Neural crest cell (in vitro differentiated cells): ENCODE data around the gene CADM1. TPM values are rescaled to one million over a fixed set of nuclear protein-coding genes. Genes with fewer than 3 reads are reported as not detected.

ENCODE experiments used
- DNase-seq: peaks from one replicate; pipeline ENCODE4 v3.0.0; 2021; ENCODE audit warnings: low read depth, mixed read lengths, low spot score
- H3K27ac Mint-ChIP-seq: one replicate; pipeline ENCODE4 v1.8.0; 2021; ENCODE audit warnings: mild to moderate bottlenecking, mixed read lengths; ENCODE audit not compliant: unreplicated experiment
- H3K27me3 Mint-ChIP-seq: 2 replicates; pipeline ENCODE4 v1.8.0; 2021; ENCODE audit warnings: low read depth, mild to moderate bottlenecking, mixed read lengths
- H3K36me3 Mint-ChIP-seq: 2 replicates; pipeline ENCODE4 v1.8.0; 2021; ENCODE audit warnings: low read depth, mild to moderate bottlenecking, mixed read lengths
- H3K4me1 Mint-ChIP-seq: 2 replicates; pipeline ENCODE4 v1.8.0; 2021; ENCODE audit warnings: mixed read lengths
- H3K4me3 Mint-ChIP-seq: one replicate; pipeline ENCODE4 v1.8.0; 2021; ENCODE audit warnings: mild to moderate bottlenecking, mixed read lengths
- H3K9me3 Mint-ChIP-seq: 2 replicates; pipeline ENCODE4 v1.8.0; 2021; ENCODE audit warnings: mixed read lengths
- total RNA-seq: library from RNA; stranded (reverse); gene quantifications from 2 replicates; pipeline ENCODE4 v1.2.1, GENCODE V29; 2021
- TF ChIP-seq, protein P1 (sequence below): fragments of 200-600 bp; sonication (generic); conservative IDR thresholded peaks from 2 replicates; pipeline ENCODE4 v1.5.0; 2021; ENCODE audit warnings: antibody characterized with exemption, mild to moderate bottlenecking

Gene CADM1
- total RNA-seq, 1 donor from 2014 or later, result 112 TPM

DNA sequence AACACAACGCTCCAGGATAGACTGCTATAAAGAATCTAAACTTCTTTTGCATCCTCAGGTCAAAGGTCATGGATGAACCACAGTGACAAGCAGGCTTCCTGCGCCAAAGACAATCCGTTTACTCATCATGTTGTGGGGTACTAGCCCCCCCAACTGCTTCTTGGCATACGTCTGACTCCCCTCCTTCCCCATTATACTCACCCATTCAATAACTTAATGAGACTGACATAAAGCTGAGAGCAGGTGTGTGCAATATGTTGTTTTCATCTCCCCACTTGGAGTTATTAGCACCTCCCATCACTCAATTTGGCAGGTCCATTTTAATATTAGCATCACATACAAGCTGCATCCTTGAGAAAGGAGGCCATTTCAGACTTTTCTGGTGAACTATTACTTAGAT is 157.1 kb downstream of the CADM1 start:
- no peak overlapping the region for H3K4me3 Mint-ChIP-seq

DNA sequence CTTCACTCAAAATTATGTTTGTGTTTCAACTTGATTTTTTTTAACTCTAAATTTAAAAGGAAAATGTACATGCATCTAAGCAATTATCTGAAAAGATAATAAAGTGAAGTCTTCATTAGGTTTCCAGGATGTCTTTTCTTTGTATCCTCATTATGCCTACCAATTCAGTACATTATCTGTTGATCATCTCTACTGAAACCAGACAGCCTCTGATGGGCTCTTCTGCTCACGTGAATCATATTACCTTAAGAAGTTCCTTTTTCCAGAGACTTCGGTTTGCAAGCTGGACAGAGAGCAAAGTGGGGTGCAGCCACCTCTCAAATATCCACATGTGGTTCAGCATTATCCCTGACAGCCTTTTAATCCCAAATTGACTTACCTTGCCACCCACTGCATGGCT is 158.4 kb downstream of the CADM1 start:
- Mint-ChIP-seq H3K27ac (no peak overlapping the region), H3K27me3 (no peaks in the 10 kb centered on the region), H3K4me1 (peaks cover 26% of the 10 kb centered on the region), H3K36me3 (no peaks in the 10 kb centered on the region), H3K9me3 (no peaks in the 10 kb centered on the region), H3K4me3 (no peak overlapping the region)
- TF ChIP-seq, protein P1, sequence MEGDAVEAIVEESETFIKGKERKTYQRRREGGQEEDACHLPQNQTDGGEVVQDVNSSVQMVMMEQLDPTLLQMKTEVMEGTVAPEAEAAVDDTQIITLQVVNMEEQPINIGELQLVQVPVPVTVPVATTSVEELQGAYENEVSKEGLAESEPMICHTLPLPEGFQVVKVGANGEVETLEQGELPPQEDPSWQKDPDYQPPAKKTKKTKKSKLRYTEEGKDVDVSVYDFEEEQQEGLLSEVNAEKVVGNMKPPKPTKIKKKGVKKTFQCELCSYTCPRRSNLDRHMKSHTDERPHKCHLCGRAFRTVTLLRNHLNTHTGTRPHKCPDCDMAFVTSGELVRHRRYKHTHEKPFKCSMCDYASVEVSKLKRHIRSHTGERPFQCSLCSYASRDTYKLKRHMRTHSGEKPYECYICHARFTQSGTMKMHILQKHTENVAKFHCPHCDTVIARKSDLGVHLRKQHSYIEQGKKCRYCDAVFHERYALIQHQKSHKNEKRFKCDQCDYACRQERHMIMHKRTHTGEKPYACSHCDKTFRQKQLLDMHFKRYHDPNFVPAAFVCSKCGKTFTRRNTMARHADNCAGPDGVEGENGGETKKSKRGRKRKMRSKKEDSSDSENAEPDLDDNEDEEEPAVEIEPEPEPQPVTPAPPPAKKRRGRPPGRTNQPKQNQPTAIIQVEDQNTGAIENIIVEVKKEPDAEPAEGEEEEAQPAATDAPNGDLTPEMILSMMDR, result no peak
- DNase-seq, result no peak

More for the DNA sequence above, 157.1 kb downstream of the CADM1 start:
- Mint-ChIP-seq H3K27ac (no peak overlapping the region), H3K4me1 (peaks cover 35% of the 10 kb centered on the region), H3K9me3 (no peaks in the 10 kb centered on the region), H3K27me3 (no peaks in the 10 kb centered on the region), H3K36me3 (no peaks in the 10 kb centered on the region)
- TF ChIP-seq, protein P1, result no peak
- DNase-seq, result no peak

DNA sequence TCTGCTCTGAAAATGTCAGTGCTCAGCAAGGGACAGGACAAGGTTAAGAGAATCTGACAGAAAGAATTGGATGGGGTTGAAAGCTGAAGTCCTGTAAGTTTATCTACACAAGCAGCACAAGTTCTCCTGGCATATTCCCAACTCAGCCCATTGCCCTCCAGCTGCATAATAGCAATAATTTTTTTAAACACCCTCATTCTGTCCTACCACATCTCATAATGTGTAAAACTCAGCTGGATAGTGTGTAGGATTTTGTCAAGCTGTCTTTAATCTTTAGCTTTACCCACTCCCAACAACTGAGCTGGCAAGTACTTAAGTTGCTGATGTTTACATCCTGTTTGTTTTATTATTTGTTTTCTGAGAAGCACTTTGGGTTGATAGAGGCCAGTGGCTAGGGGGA is 158.9 kb downstream of the CADM1 start:
- TF ChIP-seq, protein P1, result no peak
- peaks cover 26% of the 10 kb centered on the region for H3K4me1 Mint-ChIP-seq
- H3K9me3 Mint-ChIP-seq, result no peaks in the 10 kb centered on the region
- no peaks in the 10 kb centered on the region for H3K36me3 Mint-ChIP-seq
- DNase-seq, result no peak
- H3K27me3 Mint-ChIP-seq, result no peaks in the 10 kb centered on the region
- no peak overlapping the region for H3K27ac Mint-ChIP-seq
- no peak overlapping the region for H3K4me3 Mint-ChIP-seq

DNA sequence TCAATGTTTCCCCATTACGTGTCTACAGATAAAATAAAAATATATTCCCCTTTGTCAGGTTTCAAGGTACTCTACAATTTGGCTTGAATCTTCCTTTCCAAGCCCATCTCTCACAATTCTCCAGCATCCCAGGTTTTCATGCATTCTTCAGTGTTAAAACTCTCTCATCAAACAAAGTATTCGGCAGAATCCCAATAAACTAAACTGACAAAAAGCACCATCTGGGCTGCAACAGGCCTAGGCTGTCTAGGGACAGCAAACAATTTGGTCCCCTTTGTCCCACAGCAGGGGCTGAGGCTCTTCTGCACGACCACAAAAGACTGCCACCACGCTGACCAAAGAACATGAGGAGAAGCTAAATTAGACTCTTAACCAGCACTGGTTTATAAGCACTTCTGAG is 159.4 kb downstream of the CADM1 start:
- Mint-ChIP-seq H3K4me3 (no peak overlapping the region), H3K4me1 (peaks cover 26% of the 10 kb centered on the region), H3K36me3 (no peaks in the 10 kb centered on the region), H3K27me3 (no peaks in the 10 kb centered on the region), H3K9me3 (no peaks in the 10 kb centered on the region), H3K27ac (no peak overlapping the region)
- no peak for DNase-seq
- TF ChIP-seq, protein P1, result no peak

DNA sequence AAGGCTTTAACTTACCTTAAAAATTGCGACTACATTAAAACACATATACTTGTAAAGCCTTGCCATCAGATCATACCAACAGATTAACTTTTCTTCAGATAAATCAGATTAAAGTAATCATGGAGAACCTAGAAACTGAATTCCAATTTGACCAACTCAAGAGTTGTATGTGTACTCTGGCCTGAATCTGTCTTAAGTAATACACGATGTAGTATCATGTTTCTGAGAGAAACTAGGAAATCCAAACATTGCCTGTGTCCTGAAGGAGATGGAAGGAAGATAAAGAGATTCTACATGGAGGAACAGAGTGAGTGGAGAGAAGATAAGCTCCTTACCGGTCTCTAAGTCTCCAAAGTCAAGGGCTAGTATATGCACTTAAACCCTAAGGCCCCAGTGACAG is 162.1 kb downstream of the CADM1 start:
- peaks cover 19% of the 10 kb centered on the region for H3K4me1 Mint-ChIP-seq
- no peaks in the 10 kb centered on the region for H3K27me3 Mint-ChIP-seq
- H3K27ac Mint-ChIP-seq, result no peak overlapping the region
- no peak for DNase-seq
- H3K4me3 Mint-ChIP-seq, result no peak overlapping the region
- TF ChIP-seq, protein P1, result no peak
- H3K9me3 Mint-ChIP-seq, result no peaks in the 10 kb centered on the region
- H3K36me3 Mint-ChIP-seq, result no peaks in the 10 kb centered on the region

DNA sequence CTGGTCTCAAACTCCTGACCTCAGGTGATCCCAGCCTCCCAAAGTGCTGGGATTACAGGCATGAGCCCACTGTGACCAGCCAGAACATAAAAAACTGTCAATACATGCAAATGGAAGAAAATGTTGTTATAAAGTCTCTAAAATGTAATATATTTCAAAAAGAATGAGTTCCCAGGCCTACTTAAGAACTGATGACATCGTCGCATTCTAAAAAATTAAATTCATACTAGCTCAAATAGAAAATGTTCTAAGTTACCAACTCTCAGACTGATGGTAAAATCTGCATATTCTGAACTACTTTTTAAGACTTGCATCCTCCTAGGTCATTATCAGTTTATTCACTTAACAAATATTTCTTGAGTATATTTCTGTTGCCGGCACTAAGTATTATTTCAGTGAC is 163.3 kb downstream of the CADM1 start:
- no peaks in the 10 kb centered on the region for H3K9me3 Mint-ChIP-seq
- H3K4me3 Mint-ChIP-seq, result no peak overlapping the region
- H3K4me1 Mint-ChIP-seq, result peaks cover 11% of the 10 kb centered on the region
- no peaks in the 10 kb centered on the region for H3K36me3 Mint-ChIP-seq
- TF ChIP-seq, protein P1, result no peak
- no peak overlapping the region for H3K27ac Mint-ChIP-seq
- no peak for DNase-seq
- H3K27me3 Mint-ChIP-seq, result no peaks in the 10 kb centered on the region
